ENCODE results near the gene BRD3. TPM values are rescaled to one million over a fixed set of nuclear protein-coding genes. Genes with fewer than 3 reads are reported as not detected.

BRD3 gene
- total RNA-seq, 1 donor from 2014 or later: 39.6 TPM

DNA sequence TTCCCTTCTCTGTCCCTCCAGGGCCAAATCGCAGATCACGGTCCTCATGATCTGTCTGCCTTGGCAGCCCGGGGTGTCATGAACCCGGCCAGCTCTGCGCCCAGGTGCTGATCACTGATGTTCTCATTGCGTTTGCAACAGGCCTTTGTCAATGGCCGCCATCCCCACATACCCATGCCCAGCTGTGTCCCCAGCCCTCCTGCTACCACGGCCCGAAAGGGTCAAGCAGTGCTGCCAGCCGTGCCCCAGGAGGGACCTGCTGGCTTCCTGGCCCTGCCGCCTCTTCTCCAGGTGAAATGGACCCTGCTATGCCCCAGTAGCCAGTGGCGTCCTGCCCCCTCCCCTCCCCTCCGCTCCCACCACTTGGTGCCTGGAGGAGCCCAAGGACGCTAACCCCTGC, 62.9 kb downstream of the BRD3 start:
- H3K4me1 Mint-ChIP-seq (ENCODE audit: low read depth, unreplicated experiment): no peaks in the 10 kb centered on the region
- H3K79me2 ChIP-seq (ENCODE audit: insufficient read depth, low read length): no peaks in the 10 kb centered on the region
- H3K36me3 ChIP-seq (ENCODE audit: insufficient read depth, low read length): no peaks in the 10 kb centered on the region
- H3K4me3 ChIP-seq (ENCODE audit: insufficient read depth, low read depth, low read length): no peak overlapping the region
- H3K9me3 Mint-ChIP-seq (ENCODE audit: unreplicated experiment): peaks cover 4% of the 10 kb centered on the region
- no peaks in the 10 kb centered on the region for H3K4me1 ChIP-seq (ENCODE audit: insufficient read depth, low read length)
- FAIRE-seq (no peak), DNase-seq (ENCODE audit: low read depth) (no peak)
- no peak overlapping the region for H3K4me2 ChIP-seq (ENCODE audit: low read length)
- TF ChIP-seq EZH2 (IDR thresholded peaks at IDR 0.05; ENCODE audit: insufficient read depth, low read length): no peak
- no peaks in the 10 kb centered on the region for H4K20me1 ChIP-seq (ENCODE audit: insufficient read depth, low read length)
- no peak overlapping the region for H3K9ac ChIP-seq (ENCODE audit: low read length)
- no peak overlapping the region for H3K27ac ChIP-seq (ENCODE audit: low read depth, low read length)
- H3K9me3 ChIP-seq (ENCODE audit: insufficient read depth, low read depth, low read length): no peaks in the 10 kb centered on the region
- peaks cover 5% of the 10 kb centered on the region for H3K27me3 ChIP-seq (ENCODE audit: insufficient read depth, low read length)
- H2AFZ ChIP-seq (ENCODE audit: low read depth, low read length): no peak overlapping the region
- H3K4me3 Mint-ChIP-seq (ENCODE audit: unreplicated experiment): no peak overlapping the region
- peak overlapping the region; percentile 55 for H3K27ac Mint-ChIP-seq (ENCODE audit: unreplicated experiment)
- peaks cover 43% of the 10 kb centered on the region for H3K27me3 Mint-ChIP-seq (ENCODE audit: low read depth, unreplicated experiment)
- H3K36me3 Mint-ChIP-seq (ENCODE audit: low read depth, unreplicated experiment): no peaks in the 10 kb centered on the region

- Histone ChIP-seq H2AFZ (ENCODE audit: low read depth, low read length) (no peak overlapping the region), H3K4me3 (ENCODE audit: insufficient read depth, low read depth, low read length) (no peak overlapping the region), H3K9me3 (ENCODE audit: insufficient read depth, low read depth, low read length) (no peaks in the 10 kb centered on the region), H3K79me2 (ENCODE audit: insufficient read depth, low read length) (no peaks in the 10 kb centered on the region), H3K27me3 (ENCODE audit: insufficient read depth, low read length) (peaks cover 5% of the 10 kb centered on the region), H3K9ac (ENCODE audit: low read length) (no peak overlapping the region), H3K4me1 (ENCODE audit: insufficient read depth, low read length) (peaks cover 3% of the 10 kb centered on the region), H3K27ac (ENCODE audit: low read depth, low read length) (no peak overlapping the region), H4K20me1 (ENCODE audit: insufficient read depth, low read length) (no peaks in the 10 kb centered on the region), H3K36me3 (ENCODE audit: insufficient read depth, low read length) (no peaks in the 10 kb centered on the region), H3K4me2 (ENCODE audit: low read length) (no peak overlapping the region)
- no peak for TF ChIP-seq EZH2 (IDR thresholded peaks at IDR 0.05; ENCODE audit: insufficient read depth, low read length)
- no peak for TF ChIP-seq CTCF (IDR thresholded peaks at IDR 0.05; ENCODE audit: insufficient read depth, low read depth, low read length)
- peaks cover 46% of the 10 kb centered on the region for H3K27me3 Mint-ChIP-seq (ENCODE audit: low read depth, unreplicated experiment)
- H3K4me3 Mint-ChIP-seq (ENCODE audit: unreplicated experiment): no peak overlapping the region
- peak overlapping the region; percentile 55 for H3K27ac Mint-ChIP-seq (ENCODE audit: unreplicated experiment)
- no peaks in the 10 kb centered on the region for H3K36me3 Mint-ChIP-seq (ENCODE audit: low read depth, unreplicated experiment)
- no peak for FAIRE-seq
- H3K4me1 Mint-ChIP-seq (ENCODE audit: low read depth, unreplicated experiment): no peaks in the 10 kb centered on the region
- no peak for DNase-seq (ENCODE audit: low read depth)
- H3K9me3 Mint-ChIP-seq (ENCODE audit: unreplicated experiment): peaks cover 4% of the 10 kb centered on the region
These were observed 63.5 kb downstream of the BRD3 start for GRCh38 chr9:134004131-134004873.

GRCh38 chr9:134003237-134003636, 64.6 kb downstream of the BRD3 start:
- Mint-ChIP-seq H3K27me3 (ENCODE audit: low read depth, unreplicated experiment) (peaks cover 39% of the 10 kb centered on the region), H3K27ac (ENCODE audit: unreplicated experiment) (no peak overlapping the region), H3K4me1 (ENCODE audit: low read depth, unreplicated experiment) (no peaks in the 10 kb centered on the region), H3K36me3 (ENCODE audit: low read depth, unreplicated experiment) (no peaks in the 10 kb centered on the region), H3K4me3 (ENCODE audit: unreplicated experiment) (no peak overlapping the region), H3K9me3 (ENCODE audit: unreplicated experiment) (peaks cover 4% of the 10 kb centered on the region)
- no peak overlapping the region for H3K4me3 ChIP-seq (ENCODE audit: insufficient read depth, low read depth, low read length)
- no peaks in the 10 kb centered on the region for H3K79me2 ChIP-seq (ENCODE audit: insufficient read depth, low read length)
- H3K9ac ChIP-seq (ENCODE audit: low read length): no peak overlapping the region
- no peaks in the 10 kb centered on the region for H3K27me3 ChIP-seq (ENCODE audit: insufficient read depth, low read length)
- no peaks in the 10 kb centered on the region for H3K9me3 ChIP-seq (ENCODE audit: insufficient read depth, low read depth, low read length)
- peaks cover 5% of the 10 kb centered on the region for H3K4me1 ChIP-seq (ENCODE audit: insufficient read depth, low read length)
- TF ChIP-seq EZH2 (IDR thresholded peaks at IDR 0.05; ENCODE audit: insufficient read depth, low read length): no peak
- no peak for TF ChIP-seq CTCF (IDR thresholded peaks at IDR 0.05; ENCODE audit: insufficient read depth, low read depth, low read length)
- FAIRE-seq (no peak), DNase-seq (ENCODE audit: low read depth) (no peak)
- H2AFZ ChIP-seq (ENCODE audit: low read depth, low read length): no peak overlapping the region
- no peaks in the 10 kb centered on the region for H3K36me3 ChIP-seq (ENCODE audit: insufficient read depth, low read length)
- H3K4me2 ChIP-seq (ENCODE audit: low read length): no peak overlapping the region
- no peak overlapping the region for H3K27ac ChIP-seq (ENCODE audit: low read depth, low read length)
- no peaks in the 10 kb centered on the region for H4K20me1 ChIP-seq (ENCODE audit: insufficient read depth, low read length)

Measured in astrocyte (in vitro differentiated cells and primary cell).